ENCODE measurements around the gene DNAH14.
"Not testable (repeated sequence)": the region's sequence is repeated elsewhere in the genome, so short reads cannot be mapped to it uniquely, and the experiment has no call there.

The DNAH14 gene

GRCh38 chr1:224933584-224933983 lies 4.1 kb downstream of the DNAH14 start:
- peaks cover 5% of the 10 kb centered on the region for H3K36me3 Mint-ChIP-seq (ENCODE audit: low read depth)
- H3K4me3 Mint-ChIP-seq: no peak overlapping the region
- no peak overlapping the region for H3K27ac Mint-ChIP-seq
- peaks cover 36% of the 10 kb centered on the region for H3K27me3 Mint-ChIP-seq
- H3K9me3 Mint-ChIP-seq: peaks cover 35% of the 10 kb centered on the region
- no peak for DNase-seq
- peaks cover 5% of the 10 kb centered on the region for H3K4me1 Mint-ChIP-seq (ENCODE audit: low read depth)

GRCh38 chr1:224938652-224939051 lies 9.2 kb downstream of the DNAH14 start:
- peaks cover 2% of the 10 kb centered on the region for H3K27me3 Mint-ChIP-seq
- no peak overlapping the region for H3K27ac Mint-ChIP-seq
- no peak for DNase-seq
- H3K9me3 Mint-ChIP-seq: peaks cover 20% of the 10 kb centered on the region
- H3K4me3 Mint-ChIP-seq: no peak overlapping the region
- no peaks in the 10 kb centered on the region for H3K4me1 Mint-ChIP-seq (ENCODE audit: low read depth)
- H3K36me3 Mint-ChIP-seq (ENCODE audit: low read depth): peaks cover 1% of the 10 kb centered on the region

- Mint-ChIP-seq H3K4me1 (ENCODE audit: low read depth) (no peaks in the 10 kb centered on the region), H3K36me3 (ENCODE audit: low read depth) (no peaks in the 10 kb centered on the region), H3K9me3 (peaks cover 10% of the 10 kb centered on the region), H3K4me3 (no peak overlapping the region), H3K27ac (no peak overlapping the region), H3K27me3 (peaks cover 2% of the 10 kb centered on the region)
- DNase-seq: no peak
Observed at GRCh38 chr1:224939844-224940425, 10.5 kb downstream of the DNAH14 start.

- not testable (repeated sequence) for H3K36me3 Mint-ChIP-seq (ENCODE audit: low read depth); H3K27ac Mint-ChIP-seq; H3K9me3 Mint-ChIP-seq; H3K4me1 Mint-ChIP-seq (ENCODE audit: low read depth); H3K4me3 Mint-ChIP-seq; DNase-seq; H3K27me3 Mint-ChIP-seq
Observed at GRCh38 chr1:224940735-224941134, 11.3 kb downstream of the DNAH14 start.

- not testable (repeated sequence) for H3K27ac Mint-ChIP-seq; H3K27me3 Mint-ChIP-seq; DNase-seq; H3K4me3 Mint-ChIP-seq; H3K36me3 Mint-ChIP-seq (ENCODE audit: low read depth); H3K9me3 Mint-ChIP-seq; H3K4me1 Mint-ChIP-seq (ENCODE audit: low read depth)
Observed at GRCh38 chr1:224945651-224946348, 16.3 kb downstream of the DNAH14 start.

GRCh38 chr1:224946349-224946691 lies 16.8 kb downstream of the DNAH14 start:
- not testable (repeated sequence) for H3K27me3 Mint-ChIP-seq; H3K9me3 Mint-ChIP-seq; H3K36me3 Mint-ChIP-seq (ENCODE audit: low read depth); H3K4me3 Mint-ChIP-seq; H3K27ac Mint-ChIP-seq; H3K4me1 Mint-ChIP-seq (ENCODE audit: low read depth); DNase-seq

GRCh38 chr1:224957696-224958095 lies 28.2 kb downstream of the DNAH14 start:
- Mint-ChIP-seq H3K4me1 (ENCODE audit: low read depth) (no peaks in the 10 kb centered on the region), H3K36me3 (ENCODE audit: low read depth) (no peaks in the 10 kb centered on the region), H3K9me3 (no peaks in the 10 kb centered on the region), H3K4me3 (no peak overlapping the region), H3K27me3 (peaks cover 9% of the 10 kb centered on the region), H3K27ac (no peak overlapping the region)
- DNase-seq: no peak

- H3K4me3 Mint-ChIP-seq: no peak overlapping the region
- H3K27me3 Mint-ChIP-seq: peaks cover 9% of the 10 kb centered on the region
- no peaks in the 10 kb centered on the region for H3K36me3 Mint-ChIP-seq (ENCODE audit: low read depth)
- H3K4me1 Mint-ChIP-seq (ENCODE audit: low read depth): no peaks in the 10 kb centered on the region
- H3K27ac Mint-ChIP-seq: no peak overlapping the region
- no peak for DNase-seq
- no peaks in the 10 kb centered on the region for H3K9me3 Mint-ChIP-seq
Observed at GRCh38 chr1:224958490-224958889, 29.0 kb downstream of the DNAH14 start.

- Mint-ChIP-seq H3K4me3 (no peak overlapping the region), H3K36me3 (ENCODE audit: low read depth) (no peaks in the 10 kb centered on the region), H3K27me3 (peaks cover 9% of the 10 kb centered on the region), H3K27ac (no peak overlapping the region), H3K9me3 (no peaks in the 10 kb centered on the region), H3K4me1 (ENCODE audit: low read depth) (no peaks in the 10 kb centered on the region)
- DNase-seq: no peak
Observed at GRCh38 chr1:224959115-224959514, 29.6 kb downstream of the DNAH14 start.

- Mint-ChIP-seq H3K36me3 (ENCODE audit: low read depth) (no peaks in the 10 kb centered on the region), H3K4me1 (ENCODE audit: low read depth) (no peaks in the 10 kb centered on the region), H3K9me3 (no peaks in the 10 kb centered on the region), H3K4me3 (no peak overlapping the region), H3K27me3 (peaks cover 9% of the 10 kb centered on the region), H3K27ac (no peak overlapping the region)
- DNase-seq: no peak
Observed at GRCh38 chr1:224959656-224960055, 30.2 kb downstream of the DNAH14 start.

GRCh38 chr1:224980181-224980580 lies 50.7 kb downstream of the DNAH14 start:
- Mint-ChIP-seq H3K4me1 (ENCODE audit: low read depth) (no peaks in the 10 kb centered on the region), H3K27me3 (peaks cover 13% of the 10 kb centered on the region), H3K9me3 (no peaks in the 10 kb centered on the region), H3K4me3 (no peak overlapping the region), H3K27ac (no peak overlapping the region), H3K36me3 (ENCODE audit: low read depth) (no peaks in the 10 kb centered on the region)
- no peak for DNase-seq

- not testable (repeated sequence) for H3K36me3 Mint-ChIP-seq (ENCODE audit: low read depth); H3K27ac Mint-ChIP-seq; DNase-seq; H3K4me3 Mint-ChIP-seq; H3K4me1 Mint-ChIP-seq (ENCODE audit: low read depth); H3K9me3 Mint-ChIP-seq
- H3K27me3 Mint-ChIP-seq: peaks cover 13% of the 10 kb centered on the region
Observed at GRCh38 chr1:224981922-224982354, 52.5 kb downstream of the DNAH14 start.

GRCh38 chr1:224988042-224988441 lies 58.6 kb downstream of the DNAH14 start:
- Mint-ChIP-seq H3K4me3 (no peak overlapping the region), H3K27me3 (peaks cover 2% of the 10 kb centered on the region), H3K36me3 (ENCODE audit: low read depth) (no peaks in the 10 kb centered on the region), H3K27ac (no peak overlapping the region), H3K4me1 (ENCODE audit: low read depth) (no peaks in the 10 kb centered on the region), H3K9me3 (peaks cover 3% of the 10 kb centered on the region)
- no peak for DNase-seq

- Mint-ChIP-seq H3K4me1 (ENCODE audit: low read depth) (no peaks in the 10 kb centered on the region), H3K27ac (no peak overlapping the region), H3K27me3 (no peaks in the 10 kb centered on the region), H3K9me3 (peaks cover 3% of the 10 kb centered on the region), H3K36me3 (ENCODE audit: low read depth) (no peaks in the 10 kb centered on the region), H3K4me3 (no peak overlapping the region)
- no peak for DNase-seq
Observed at GRCh38 chr1:224989615-224990014, 60.1 kb downstream of the DNAH14 start.

GRCh38 chr1:224991550-224991949 lies 62.1 kb downstream of the DNAH14 start:
- not testable (repeated sequence) for H3K27me3 Mint-ChIP-seq; H3K9me3 Mint-ChIP-seq; DNase-seq; H3K36me3 Mint-ChIP-seq (ENCODE audit: low read depth); H3K4me3 Mint-ChIP-seq; H3K4me1 Mint-ChIP-seq (ENCODE audit: low read depth); H3K27ac Mint-ChIP-seq

GRCh38 chr1:224995602-224996001 lies 66.1 kb downstream of the DNAH14 start:
- peaks cover 1% of the 10 kb centered on the region for H3K27me3 Mint-ChIP-seq
- DNase-seq: no peak
- H3K9me3 Mint-ChIP-seq: peaks cover 15% of the 10 kb centered on the region
- H3K4me1 Mint-ChIP-seq (ENCODE audit: low read depth): no peaks in the 10 kb centered on the region
- H3K4me3 Mint-ChIP-seq: no peak overlapping the region
- H3K36me3 Mint-ChIP-seq (ENCODE audit: low read depth): no peaks in the 10 kb centered on the region
- H3K27ac Mint-ChIP-seq: no peak overlapping the region

Data from activated T-cell treated with anti-CD3 and anti-CD28 coated beads, Interleukin-2, amount 50 U/mL, for 24 hours (primary cell).